HEK293 (cell line): Measurements from ENCODE around the gene BCL2.

ENCODE experiments used
- CTCF ChIA-PET: fragments of 350-600 bp; formaldehyde crosslinking; extraction: SDS; loops from one replicate; lab custom pipeline; 2021; ENCODE audit warnings: antibody characterized with exemption; lab: Yijun Ruan, JAX
- POLR2A ChIA-PET: fragments of 300-600 bp; formaldehyde crosslinking; extraction: SDS; loops from one replicate; lab custom pipeline; 2020; ENCODE audit warnings: antibody characterized with exemption, inconsistent platforms; lab: Yijun Ruan, JAX
- H3K27ac ChIP-seq: fragments of 200-500 bp; sonication (Bioruptor generic); 2 replicates; pipeline ENCODE4 v1.5.1; 2014; ENCODE audit warnings: low read depth, low read length, control low read depth, inconsistent platforms; ENCODE audit errors: extremely low read depth
- H3K36me3 ChIP-seq, 2 experiments: fragments of 200-500 bp in 1 of 2; sonication (Bioruptor generic) in 1 of 2; 1 replicate in 1 of 2; 2 replicates in 1 of 2; pipeline ENCODE4 v1.5.1; 2014 to 2017; ENCODE audit warnings: inconsistent platforms in 2 of 2, low read length in 2 of 2; ENCODE audit not compliant: control insufficient read depth in 2 of 2, insufficient read depth in 1 of 2
- H3K4me1 ChIP-seq: fragments of 200-500 bp; sonication (Bioruptor generic); 2 replicates; pipeline ENCODE4 v1.5.1; 2014; ENCODE audit warnings: mild to moderate bottlenecking, low read length, inconsistent platforms; ENCODE audit not compliant: control insufficient read depth, insufficient read depth
- H3K4me3 ChIP-seq: 2 replicates; pipeline ENCODE4 v1.5.1; 2011; ENCODE audit warnings: low read depth, mild to moderate bottlenecking, control low read depth, low read length, moderate library complexity
- H3K9me3 ChIP-seq: fragments of 200-500 bp; sonication (Bioruptor generic); 2 replicates; pipeline ENCODE4 v1.5.1; 2014; ENCODE audit warnings: low read depth, low read length, inconsistent platforms; ENCODE audit not compliant: control insufficient read depth, insufficient read depth
- GFI1B ChIP-seq: fragments of 450-650 bp; formaldehyde crosslinking; IDR thresholded peaks from 2 replicates; pipeline ENCODE4 v1.5.1; 2016; ENCODE audit warnings: missing biosample characterization, missing genetic modification characterization
- KLF16 ChIP-seq: fragments of 450-650 bp; formaldehyde crosslinking; IDR thresholded peaks from 2 replicates; pipeline ENCODE4 v1.5.1; 2017; ENCODE audit warnings: missing biosample characterization, missing genetic modification characterization
- KLF17 ChIP-seq: fragments of 450-650 bp; formaldehyde crosslinking; IDR thresholded peaks from 2 replicates; pipeline ENCODE4 v1.5.1; 2016; ENCODE audit warnings: missing biosample characterization, missing genetic modification characterization
- PRDM1 ChIP-seq: fragments of 450-650 bp; formaldehyde crosslinking; IDR thresholded peaks from 2 replicates; pipeline ENCODE4; 2016; ENCODE audit warnings: missing biosample characterization, missing genetic modification characterization
- SCRT2 ChIP-seq: fragments of 450-650 bp; formaldehyde crosslinking; IDR thresholded peaks from 2 replicates; pipeline ENCODE4 v1.5.1; 2016; ENCODE audit warnings: missing biosample characterization, missing genetic modification characterization
- ZBTB20 ChIP-seq: fragments of 450-650 bp; formaldehyde crosslinking; IDR thresholded peaks from 2 replicates; pipeline ENCODE4 v1.5.1; 2016; ENCODE audit warnings: missing biosample characterization, missing genetic modification characterization
- ZBTB48 ChIP-seq: fragments of 450-650 bp; formaldehyde crosslinking; IDR thresholded peaks from 2 replicates; pipeline ENCODE4 v1.5.1; 2016; ENCODE audit warnings: missing biosample characterization, missing genetic modification characterization
- ZEB2 ChIP-seq: fragments of 450-650 bp; formaldehyde crosslinking; IDR thresholded peaks from 2 replicates; pipeline ENCODE4 v1.5.1; 2016; ENCODE audit warnings: missing biosample characterization, missing genetic modification characterization
- ZFHX2 ChIP-seq: fragments of 450-650 bp; formaldehyde crosslinking; conservative IDR thresholded peaks from 2 replicates; pipeline ENCODE4 v1.5.1; 2016; ENCODE audit warnings: missing biosample characterization, missing genetic modification characterization
- ZFP3 ChIP-seq: fragments of 450-650 bp; formaldehyde crosslinking; IDR thresholded peaks from 2 replicates; pipeline ENCODE4 v1.5.1; 2016; ENCODE audit warnings: low read depth, missing biosample characterization, missing genetic modification characterization
- ZFP37 ChIP-seq: fragments of 450-650 bp; formaldehyde crosslinking; IDR thresholded peaks from 2 replicates; pipeline ENCODE4 v1.5.1; 2016; ENCODE audit warnings: missing biosample characterization, missing genetic modification characterization
- ZNF140 ChIP-seq: fragments of 450-650 bp; formaldehyde crosslinking; IDR thresholded peaks from 2 replicates; pipeline ENCODE4 v1.5.1; 2016; ENCODE audit warnings: missing biosample characterization, missing genetic modification characterization
- ZNF146 ChIP-seq: fragments of 450-650 bp; formaldehyde crosslinking; IDR thresholded peaks from 2 replicates; pipeline ENCODE4 v1.5.1; 2016; ENCODE audit warnings: missing biosample characterization, missing genetic modification characterization
- ZNF148 ChIP-seq: fragments of 450-650 bp; formaldehyde crosslinking; IDR thresholded peaks from 2 replicates; pipeline ENCODE4 v1.5.0; 2017; ENCODE audit warnings: missing biosample characterization, missing genetic modification characterization, borderline replicate concordance
- ZNF157 ChIP-seq: fragments of 450-650 bp; formaldehyde crosslinking; IDR thresholded peaks from 2 replicates; pipeline ENCODE4 v1.5.1; 2016; ENCODE audit warnings: missing biosample characterization, missing genetic modification characterization
- ZNF202 ChIP-seq: fragments of 450-650 bp; formaldehyde crosslinking; IDR thresholded peaks from 2 replicates; pipeline ENCODE4 v1.5.1; 2016; ENCODE audit warnings: missing biosample characterization, missing genetic modification characterization, borderline replicate concordance
- ZNF335 ChIP-seq: fragments of 450-650 bp; formaldehyde crosslinking; conservative IDR thresholded peaks from 2 replicates; pipeline ENCODE4 v1.5.1; 2016; ENCODE audit warnings: missing biosample characterization, missing genetic modification characterization
- ZNF341 ChIP-seq: fragments of 450-650 bp; formaldehyde crosslinking; IDR thresholded peaks from 2 replicates; pipeline ENCODE4; 2016; ENCODE audit warnings: low read depth, missing biosample characterization, missing genetic modification characterization
- ZNF37A ChIP-seq: fragments of 450-650 bp; IDR thresholded peaks from 2 replicates; pipeline ENCODE4 v1.5.1; 2018; ENCODE audit warnings: missing biosample characterization, missing genetic modification characterization
- ZNF398 ChIP-seq: fragments of 450-650 bp; formaldehyde crosslinking; IDR thresholded peaks from 2 replicates; pipeline ENCODE4 v1.5.1; 2017; ENCODE audit warnings: missing biosample characterization, missing genetic modification characterization
- ZNF404 ChIP-seq: fragments of 450-650 bp; formaldehyde crosslinking; IDR thresholded peaks from 2 replicates; pipeline ENCODE4 v1.5.1; 2017; ENCODE audit warnings: missing biosample characterization, missing genetic modification characterization
- ZNF600 ChIP-seq: fragments of 450-650 bp; formaldehyde crosslinking; IDR thresholded peaks from 2 replicates; pipeline ENCODE4 v1.5.1; 2016; ENCODE audit warnings: missing biosample characterization, missing genetic modification characterization
- ZNF626 ChIP-seq: fragments of 450-650 bp; sonication (Bioruptor Pico); formaldehyde crosslinking; IDR thresholded peaks from 2 replicates; pipeline ENCODE4 v1.5.1; 2018; ENCODE audit warnings: missing biosample characterization, missing genetic modification characterization, inconsistent platforms
- ZNF629 ChIP-seq: fragments of 450-650 bp; formaldehyde crosslinking; IDR thresholded peaks from 2 replicates; pipeline ENCODE4 v1.5.1; 2017; ENCODE audit warnings: missing biosample characterization, missing genetic modification characterization
- ZNF639 ChIP-seq: fragments of 450-650 bp; formaldehyde crosslinking; IDR thresholded peaks from 2 replicates; pipeline ENCODE4 v1.5.1; 2016; ENCODE audit warnings: missing biosample characterization, missing genetic modification characterization
- ZNF660 ChIP-seq: fragments of 450-650 bp; IDR thresholded peaks from 2 replicates; pipeline ENCODE4 v1.5.1; 2018; ENCODE audit warnings: missing biosample characterization, mild to moderate bottlenecking, missing genetic modification characterization
- ZNF670 ChIP-seq: fragments of 450-650 bp; formaldehyde crosslinking; IDR thresholded peaks from 2 replicates; pipeline ENCODE4 v1.5.1; 2016; ENCODE audit warnings: missing biosample characterization, missing genetic modification characterization, low read depth
- ZNF692 ChIP-seq: fragments of 450-650 bp; formaldehyde crosslinking; IDR thresholded peaks from 2 replicates; pipeline ENCODE4 v1.5.1; 2016; ENCODE audit warnings: missing biosample characterization, missing genetic modification characterization

BCL2 gene

GRCh38 chr18:63161761-63162195 is 157.8 kb downstream of the BCL2 start:
- no peaks in the 10 kb centered on the region for H3K36me3 ChIP-seq
- no peak overlapping the region for H3K4me3 ChIP-seq
- H3K27ac ChIP-seq: no peak overlapping the region
- CTCF ChIA-PET: interaction anchor here (1.6 kb wide), 1 partner anchor 30 kb away, joined by 3 read pairs; no protein-coding TSS in a partner anchor
- H3K9me3 ChIP-seq: no peaks in the 10 kb centered on the region
- H3K4me1 ChIP-seq: peaks cover 11% of the 10 kb centered on the region
- POLR2A ChIA-PET: interaction anchor here (1.0 kb wide), 1 partner anchor 12 kb away, joined by 3 read pairs; no protein-coding TSS in a partner anchor
- peak; percentile 55 for TF ChIP-seq ZNF629 (tag by site-specific recombination)
- no peak for TF ChIP-seq ZNF626
- TF ChIP-seq ZEB2 (tag by site-specific recombination): 0 out of 2 replicates have a peak, but pooled peaks have one; percentile 28
- TF ChIP-seq KLF17 (tag by site-specific recombination): no peak
- TF ChIP-seq SCRT2 (tag by site-specific recombination): peak; percentile 27; the same call in 1 of the 2 replicates
- peak; percentile 67; the same call in 1 of the 2 replicates for TF ChIP-seq ZNF600 (tag by site-specific recombination)
- 0 out of 2 replicates have a peak, but pooled peaks have one; percentile 24 for TF ChIP-seq ZNF341 (tag by site-specific recombination)
- no peak for TF ChIP-seq ZNF37A
- no peak for TF ChIP-seq ZBTB48 (tag by site-specific recombination)
- TF ChIP-seq ZNF335: 0 out of 2 replicates have a peak, but pooled peaks have one; percentile 34
- TF ChIP-seq PRDM1 (tag by site-specific recombination): peak; percentile 52; the same call in 1 of the 2 replicates
- no peak for TF ChIP-seq ZNF157 (tag by site-specific recombination)
- no peak for TF ChIP-seq ZNF404 (tag by site-specific recombination)
- TF ChIP-seq ZFHX2 (tag by site-specific recombination): peak; percentile 25
- TF ChIP-seq ZNF670 (tag by site-specific recombination): no peak
- no peak for TF ChIP-seq ZNF639 (tag by site-specific recombination)
- no peak for TF ChIP-seq ZFP3 (tag by site-specific recombination)
- peak; percentile 71; the same call in 1 of the 2 replicates for TF ChIP-seq ZNF398
- TF ChIP-seq ZBTB20 (tag by site-specific recombination): peak; percentile 84
- TF ChIP-seq ZNF140 (tag by site-specific recombination): no peak
- no peak for TF ChIP-seq ZNF146
- no peak for TF ChIP-seq ZNF148 (tag by site-specific recombination)
- TF ChIP-seq ZFP37: no peak
- 0 out of 2 replicates have a peak, but pooled peaks have one; percentile 51 for TF ChIP-seq ZNF692 (tag by site-specific recombination)
- no peak for TF ChIP-seq KLF16 (tag by site-specific recombination)
- TF ChIP-seq ZNF202 (tag by site-specific recombination): no peak
- peak; percentile 93 for TF ChIP-seq GFI1B
- peak; percentile 85; the same call in 1 of the 2 replicates for TF ChIP-seq ZNF660 (tag by site-specific recombination)
